OCI-LY1 (cell line): ENCODE measurements around the gene TCF19.

Experiments used
- H2AFZ ChIP-seq: fragments of 200-600 bp; sonication (generic), shearing (Covaris generic); 2 replicates; pipeline ENCODE4 v1.6.0; 2014; ENCODE audit warnings: antibody characterized with exemption, mild to moderate bottlenecking, low read length
- H3F3A ChIP-seq: fragments of 200-600 bp; sonication (generic), shearing (Covaris generic); 2 replicates; pipeline ENCODE4 v1.6.0; 2014; ENCODE audit warnings: mild to moderate bottlenecking, antibody characterized with exemption, low read length, moderate library complexity; ENCODE audit not compliant: insufficient read depth
- H3K27ac ChIP-seq: fragments of 200-600 bp; sonication (generic); 2 replicates; pipeline ENCODE4 v1.5.1; 2014; ENCODE audit warnings: low read length, mixed run types, mild to moderate bottlenecking, low read depth; ENCODE audit not compliant: poor library complexity, severe bottlenecking
- H3K27me3 ChIP-seq: fragments of 200-600 bp; sonication (generic); 2 replicates; pipeline ENCODE4 v1.6.0; 2014; ENCODE audit warnings: antibody characterized with exemption, mild to moderate bottlenecking, low read length, moderate library complexity; ENCODE audit not compliant: insufficient read depth
- H3K36me3 ChIP-seq: fragments of 200-600 bp; sonication (generic); 2 replicates; pipeline ENCODE4 v1.6.1; 2014; ENCODE audit warnings: mild to moderate bottlenecking, antibody characterized with exemption, low read length, moderate library complexity, mixed read lengths; ENCODE audit not compliant: insufficient read depth
- H3K4me1 ChIP-seq: fragments of 200-600 bp; sonication (generic); 2 replicates; pipeline ENCODE4 v1.5.1; 2014; ENCODE audit warnings: mild to moderate bottlenecking, low read length, moderate library complexity; ENCODE audit not compliant: insufficient read depth, severe bottlenecking
- H3K4me2 ChIP-seq: fragments of 200-600 bp; sonication (generic), shearing (Covaris generic); 2 replicates; pipeline ENCODE4 v1.6.1; 2014; ENCODE audit warnings: low read length
- H3K4me3 ChIP-seq: fragments of 200-600 bp; sonication (generic); 2 replicates; pipeline ENCODE4 v1.5.1; 2014; ENCODE audit warnings: low read length, low read depth, mild to moderate bottlenecking, mixed read lengths; ENCODE audit not compliant: poor library complexity, severe bottlenecking
- H3K79me2 ChIP-seq: fragments of 200-600 bp; shearing (Covaris generic); 2 replicates; pipeline ENCODE4 v1.6.1; 2016; ENCODE audit warnings: mixed run types, low read length, mixed read lengths; ENCODE audit not compliant: insufficient read depth
- H3K9ac ChIP-seq: fragments of 200-600 bp; sonication (generic), shearing (Covaris generic); 2 replicates; pipeline ENCODE4 v1.6.1; 2014; ENCODE audit warnings: mild to moderate bottlenecking, low read length, mixed read lengths
- H3K9me2 ChIP-seq: fragments of 200-600 bp; sonication (generic), shearing (Covaris generic); 2 replicates; pipeline ENCODE4 v1.6.1; 2014; ENCODE audit warnings: low read depth, mild to moderate bottlenecking, low read length, mixed read lengths
- H3K9me3 ChIP-seq: fragments of 200-600 bp; shearing (Covaris generic); 2 replicates; pipeline ENCODE4 v1.6.1; 2014; ENCODE audit warnings: low read length, mixed read lengths
- H4K20me1 ChIP-seq: fragments of 200-600 bp; sonication (generic), shearing (Covaris generic); 2 replicates; pipeline ENCODE4 v1.6.0; 2016; ENCODE audit warnings: mild to moderate bottlenecking, low read length; ENCODE audit not compliant: insufficient read depth
- CTCF ChIP-seq: fragments of 200-600 bp; sonication (generic), shearing (Covaris generic); IDR thresholded peaks from 2 replicates; pipeline ENCODE4 v1.5.1; 2017; ENCODE audit warnings: mild to moderate bottlenecking, antibody characterized with exemption, low read length, moderate library complexity, mixed read lengths
- EZH2 ChIP-seq: fragments of 200-600 bp; sonication (generic), shearing (Covaris generic); IDR thresholded peaks from 2 replicates; pipeline ENCODE4 v1.8.0; 2017; ENCODE audit warnings: borderline replicate concordance, mixed run types, mild to moderate bottlenecking, antibody characterized with exemption, low read length, moderate library complexity, mixed read lengths

TCF19 gene

GRCh38 chr6:31130751-31131150 is 27.6 kb upstream of the TCF19 start:
- Histone ChIP-seq H3K79me2 (no peaks in the 10 kb centered on the region), H2AFZ (no peak overlapping the region), H3K4me1 (no peaks in the 10 kb centered on the region), H3K36me3 (no peaks in the 10 kb centered on the region), H3K4me3 (no peak overlapping the region), H4K20me1 (no peaks in the 10 kb centered on the region), H3F3A (no peaks in the 10 kb centered on the region), H3K27ac (no peak overlapping the region), H3K4me2 (no peak overlapping the region), H3K9me2 (no peaks in the 10 kb centered on the region), H3K9me3 (no peaks in the 10 kb centered on the region), H3K27me3 (peaks cover 7% of the 10 kb centered on the region; the same call in 1 of the 2 replicates), H3K9ac (no peak overlapping the region)
- TF ChIP-seq CTCF (no peak), EZH2 (no peak)

DNA sequence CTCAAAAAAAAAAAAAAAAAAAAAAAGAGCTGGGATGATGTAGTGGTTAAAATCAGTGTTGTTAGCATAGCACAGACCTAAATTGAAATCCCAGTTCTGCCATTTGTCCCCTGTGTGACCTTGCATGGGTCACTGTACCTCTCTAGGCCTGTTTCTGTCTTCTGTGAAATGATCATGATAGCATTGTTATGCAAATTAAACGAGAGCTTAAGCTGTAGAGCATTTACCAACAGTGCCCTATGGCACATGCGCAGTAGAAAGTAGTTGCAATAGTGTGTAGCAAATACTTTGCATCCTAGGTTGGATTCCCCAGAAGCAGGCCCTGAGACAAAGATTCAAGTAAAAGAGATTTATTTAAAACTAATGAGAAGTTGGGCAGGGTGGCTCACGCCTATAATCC is 26.8 kb upstream of the TCF19 start:
- Histone ChIP-seq H3K27ac (no peak overlapping the region), H3K9ac (no peak overlapping the region), H3K4me3 (no peak overlapping the region), H3K36me3 (no peaks in the 10 kb centered on the region), H3F3A (no peaks in the 10 kb centered on the region), H3K4me2 (no peak overlapping the region), H3K4me1 (no peaks in the 10 kb centered on the region), H3K9me3 (no peaks in the 10 kb centered on the region), H3K9me2 (no peaks in the 10 kb centered on the region), H3K27me3 (0 out of 2 replicates have a peak, but pooled peaks cover 3% of the 10 kb centered on the region), H3K79me2 (no peaks in the 10 kb centered on the region), H2AFZ (no peak overlapping the region), H4K20me1 (no peaks in the 10 kb centered on the region)
- TF ChIP-seq CTCF (no peak), EZH2 (no peak)

DNA sequence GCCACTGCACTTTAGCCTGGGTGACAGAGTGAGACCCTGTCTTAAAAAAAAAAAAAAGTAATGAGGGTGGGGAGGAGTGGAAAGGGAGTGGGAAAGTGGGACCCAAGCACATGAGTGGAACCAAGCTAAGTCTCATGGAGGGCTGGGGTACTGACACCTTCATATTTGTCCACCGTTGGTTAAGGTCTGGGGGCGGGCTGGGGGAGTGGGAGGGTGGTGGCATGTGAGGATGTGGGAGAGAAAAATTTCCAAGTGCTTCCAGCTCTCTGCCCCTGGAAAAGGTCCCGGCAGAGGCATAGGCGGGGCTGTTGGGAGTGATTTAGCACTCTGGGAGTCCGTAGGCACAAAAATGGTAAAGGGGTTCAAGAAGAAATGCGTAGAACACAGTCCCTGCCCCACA is 25.6 kb upstream of the TCF19 start:
- Histone ChIP-seq H3F3A (no peaks in the 10 kb centered on the region), H3K79me2 (no peaks in the 10 kb centered on the region), H2AFZ (no peak overlapping the region), H3K36me3 (no peaks in the 10 kb centered on the region), H3K9me2 (no peaks in the 10 kb centered on the region), H3K9me3 (no peaks in the 10 kb centered on the region), H3K4me3 (no peak overlapping the region), H3K4me1 (peaks cover 4% of the 10 kb centered on the region), H3K27ac (no peak overlapping the region), H3K4me2 (no peak overlapping the region), H4K20me1 (no peaks in the 10 kb centered on the region), H3K27me3 (0 out of 2 replicates have a peak, but pooled peaks cover 3% of the 10 kb centered on the region), H3K9ac (no peak overlapping the region)
- TF ChIP-seq EZH2, result no peak
- TF ChIP-seq CTCF, result no peak
